RWPE1 (cell line): ENCODE data around the gene CLPTM1L.
"Not testable (repeated sequence)": the region's sequence is repeated elsewhere in the genome, so short reads cannot be mapped to it uniquely, and the experiment has no call there.

Experiments
- CTCF ChIA-PET: fragments of 350-600 bp; sonication (Branson Sonifier 250); formaldehyde crosslinking; extraction: SDS; loops from one replicate; lab custom pipeline; 2021; lab: Yijun Ruan, JAX
- POLR2A ChIA-PET: fragments of 400-600 bp; formaldehyde crosslinking; extraction: SDS; loops from one replicate; lab custom pipeline; 2020; ENCODE audit warnings: antibody characterized with exemption; ENCODE audit not compliant: low non-redundant PET; lab: Yijun Ruan, JAX
- DNase-seq: peaks from one replicate; pipeline ENCODE4 v3.0.0; 2012; ENCODE audit warnings: low spot score
- H3K27ac ChIP-seq: fragments of 450-650 bp; 2 replicates; pipeline ENCODE4 v1.5.1; 2017
- CTCF ChIP-seq: fragments of 450-650 bp; conservative IDR thresholded peaks from 2 replicates; pipeline ENCODE4 v1.5.1; 2017; ENCODE audit warnings: low read depth, mild to moderate bottlenecking

Gene CLPTM1L

GRCh38 chr5:1277781-1278180 lies 67.1 kb downstream of the CLPTM1L start:
- H3K27ac ChIP-seq, result no peak overlapping the region
- POLR2A ChIA-PET, result no interaction called here
- no peak for TF ChIP-seq CTCF
- no peak for DNase-seq
- CTCF ChIA-PET, result no interaction called here

GRCh38 chr5:1277331-1277730 lies 67.6 kb downstream of the CLPTM1L start:
- ChIA-PET CTCF (no interaction called here), POLR2A (no interaction called here)
- TF ChIP-seq CTCF, result no peak
- DNase-seq, result no peak
- H3K27ac ChIP-seq, result no peak overlapping the region

GRCh38 chr5:1276930-1277329 lies 68.0 kb downstream of the CLPTM1L start:
- CTCF ChIA-PET, result no interaction called here
- H3K27ac ChIP-seq, result no peak overlapping the region
- DNase-seq, result no peak
- POLR2A ChIA-PET, result no interaction called here
- TF ChIP-seq CTCF, result no peak

- H3K27ac ChIP-seq, POLR2A ChIA-PET, DNase-seq, CTCF ChIA-PET: not testable (repeated sequence)
Observed at GRCh38 chr5:1275397-1276391, 69.2 kb downstream of the CLPTM1L start.

GRCh38 chr5:1274471-1274870 lies 70.4 kb downstream of the CLPTM1L start:
- TF ChIP-seq CTCF, result no peak

GRCh38 chr5:1273745-1274144 lies 71.2 kb downstream of the CLPTM1L start:
- no peak overlapping the region for H3K27ac ChIP-seq
- POLR2A ChIA-PET, result no interaction called here
- no peak for TF ChIP-seq CTCF
- DNase-seq, result no peak
- CTCF ChIA-PET, result no interaction called here

More at GRCh38 chr5:1274471-1274870, 70.4 kb downstream of the CLPTM1L start:
- ChIA-PET CTCF (no interaction called here), POLR2A (no interaction called here)
- no peak for DNase-seq
- H3K27ac ChIP-seq, result no peak overlapping the region

GRCh38 chr5:1272201-1272600 lies 72.7 kb downstream of the CLPTM1L start:
- CTCF ChIA-PET, result interaction anchor here (0.7 kb wide), 1 partner anchor 252 kb away, joined by 3 read pairs; the partner anchor contains the start of gene LPCAT1
- no peak for DNase-seq
- no peak for TF ChIP-seq CTCF
- no peak overlapping the region for H3K27ac ChIP-seq
- POLR2A ChIA-PET, result no interaction called here
